Natural killer cell (primary cell): ENCODE data around the gene HEATR9. TPM values are rescaled to one million over a fixed set of nuclear protein-coding genes. Genes with fewer than 3 reads are reported as not detected.

Source experiments
- ATAC-seq, 3 donors: fragments of 150-1000 bp in 2 of 3; fragments of 200-7000 bp in 1 of 3; cut with Tn5 transposase; 1 replicate in 1 of 3; 2 replicates in 2 of 3; pipeline ENCODE4 v1.10.0; 2021; ENCODE audit warnings: mild to moderate bottlenecking in 2 of 3, moderate library complexity in 2 of 3
- DNase-seq, 2 donors: peaks; one replicate each; pipeline versions ENCODE4 v3.0.0 to v3.0.0-alpha.2; 2013 to 2021; ENCODE audit warnings: mixed read lengths in 1 of 2
- H3K27ac ChIP-seq: one replicate; pipeline ENCODE4 v1.5.1; 2013; ENCODE audit warnings: mild to moderate bottlenecking, low read length
- H3K27me3 ChIP-seq: one replicate; pipeline ENCODE4 v1.6.1; 2013; ENCODE audit warnings: low read length; ENCODE audit not compliant: control insufficient read depth, insufficient read depth
- H3K36me3 ChIP-seq: one replicate; pipeline ENCODE4 v1.6.1; 2013; ENCODE audit warnings: low read length; ENCODE audit not compliant: control insufficient read depth, insufficient read depth
- H3K4me1 ChIP-seq: one replicate; pipeline ENCODE4 v1.6.1; 2013; ENCODE audit warnings: low read length; ENCODE audit not compliant: control insufficient read depth, insufficient read depth
- H3K4me3 ChIP-seq: one replicate; pipeline ENCODE4 v1.5.1; 2013; ENCODE audit warnings: low read length
- H3K9me3 ChIP-seq: one replicate; pipeline ENCODE4 v1.6.1; 2013; ENCODE audit warnings: low read length; ENCODE audit not compliant: control insufficient read depth, insufficient read depth
- H3K27ac Mint-ChIP-seq, 2 donors: one replicate each; pipeline ENCODE4 v1.8.0; 2022; ENCODE audit warnings: mild to moderate bottlenecking in 2 of 2, mixed read lengths in 2 of 2, moderate library complexity in 1 of 2
- H3K27me3 Mint-ChIP-seq, 2 donors: one replicate each; pipeline ENCODE4 v1.8.0; 2022; ENCODE audit warnings: low read depth in 2 of 2, mixed read lengths in 2 of 2
- H3K36me3 Mint-ChIP-seq: one replicate; pipeline ENCODE4 v1.8.0; 2022; ENCODE audit warnings: mixed read lengths
- H3K4me1 Mint-ChIP-seq, 2 donors: one replicate each; pipeline ENCODE4 v1.8.0; 2022; ENCODE audit warnings: mixed read lengths in 2 of 2
- H3K4me3 Mint-ChIP-seq: one replicate; pipeline ENCODE4 v1.8.0; 2022; ENCODE audit warnings: mild to moderate bottlenecking, moderate library complexity, mixed read lengths
- H3K9me3 Mint-ChIP-seq, 2 donors: one replicate each; pipeline ENCODE4 v1.8.0; 2022; ENCODE audit warnings: mixed read lengths in 2 of 2
- WGBS: methylation state at CpG from one replicate; pipeline ENCODE4 v1.1.7; 2013; ENCODE audit warnings: missing lambda C conversion rate; ENCODE audit not compliant: insufficient coverage; 5-methylcytosine and 5-hydroxymethylcytosine counted together
- intact Hi-C: fragments of 100-400 bp; cut with micrococcal nuclease; formaldehyde crosslinking; loops from one replicate; pipeline ENCODE4 v1.14.2; 2022
- total RNA-seq, 4 donors: library from RNA; stranded (reverse); fragments of 120-200 nt in 1 of 4; gene quantifications; one replicate each; pipeline versions ENCODE4 v1.2.3 to v1.2.4, GENCODE V29; 2013 to 2022
- TF ChIP-seq, protein P1 (sequence below): fragments of 200-600 bp; IDR thresholded peaks from one replicate; pipeline ENCODE4 v1.8.0; 2022; ENCODE audit warnings: antibody characterized with exemption

Gene HEATR9
- total RNA-seq, 3 donors from 2014 or later (not counting 1 experiment from before 2014, with no cell fraction given): 10.0 to 24.1 (median 15.1) TPM

DNA sequence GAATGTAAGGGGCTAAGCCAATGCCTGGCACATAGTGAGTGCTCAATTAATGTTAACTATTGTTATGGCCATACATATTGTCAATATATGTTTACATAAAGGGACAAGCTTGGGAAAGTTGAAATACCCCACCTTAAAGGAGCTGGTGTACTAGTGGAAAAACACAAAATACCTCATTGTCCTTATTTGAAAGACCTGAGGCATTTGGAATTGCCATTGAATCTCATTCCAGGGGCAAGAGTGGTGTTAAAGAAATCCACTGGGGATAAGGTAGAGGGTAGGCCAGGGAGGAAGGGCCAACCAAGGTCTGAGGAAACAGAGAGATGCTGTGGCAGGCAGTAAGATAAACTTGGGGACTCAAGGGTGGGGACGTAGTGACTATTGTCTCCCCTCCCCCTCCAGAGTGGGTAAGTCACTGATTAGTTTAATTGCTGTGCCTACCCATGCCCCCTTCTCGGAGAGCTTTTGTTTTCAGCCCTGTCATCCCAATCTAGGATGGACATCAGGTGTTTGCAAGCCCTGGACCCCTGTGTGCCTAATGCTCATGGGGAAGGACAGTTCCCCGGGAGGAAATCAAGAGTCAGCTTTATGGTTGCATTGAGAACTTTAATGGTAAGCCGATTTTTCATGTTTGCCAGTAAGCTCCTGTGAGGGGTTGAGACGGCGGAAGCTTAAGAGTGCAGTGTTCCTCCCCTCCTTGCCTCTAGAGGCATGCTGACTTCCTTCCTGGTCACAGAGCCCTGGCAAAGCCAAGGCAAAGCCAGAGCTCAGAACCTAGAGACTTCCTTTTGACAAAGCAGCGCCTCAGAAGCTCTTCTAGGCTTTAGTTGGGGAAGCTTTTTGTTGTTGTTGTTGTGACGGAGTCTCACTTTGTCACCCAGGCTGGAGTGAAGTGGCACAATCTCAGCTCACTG lies 2.5 kb upstream of the HEATR9 start:
- H3K36me3 Mint-ChIP-seq: peaks cover 2% of the 10 kb centered on the region
- no peaks in the 10 kb centered on the region for H3K27me3 ChIP-seq
- intact Hi-C loops: loop anchor here (10.0 kb wide), 1 partner anchor 1074 kb away; the partner anchor contains the start of gene AATF

DNA sequence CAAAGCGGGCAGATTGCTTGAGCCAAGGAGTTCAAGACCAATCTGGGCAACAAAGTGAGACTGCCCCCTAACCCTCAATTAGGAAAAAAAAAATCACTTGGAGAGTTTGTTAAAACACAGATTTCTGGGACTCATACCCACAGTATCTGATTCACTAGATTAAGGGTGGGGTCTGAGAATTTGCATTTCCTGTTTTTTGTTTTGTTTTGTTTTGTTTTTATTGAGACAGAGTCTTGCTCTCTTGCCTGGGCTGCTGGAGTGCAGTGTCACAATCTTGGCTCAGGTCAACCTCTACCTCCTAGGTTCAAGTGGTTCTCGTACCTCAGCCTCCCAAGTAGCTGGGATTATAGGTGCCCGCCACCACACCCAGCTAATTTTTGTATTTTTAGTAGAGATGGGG lies 1.1 kb downstream of the HEATR9 start:
- intact Hi-C loops: no loop called here
- Histone ChIP-seq H3K4me3 (no peak overlapping the region), H3K27ac (no peak overlapping the region), H3K36me3 (peaks cover 22% of the 10 kb centered on the region), H3K9me3 (no peaks in the 10 kb centered on the region), H3K27me3 (no peaks in the 10 kb centered on the region), H3K4me1 (peaks cover 27% of the 10 kb centered on the region)
- Mint-ChIP-seq H3K27ac (peak overlapping the region; percentile 27 to 99), H3K4me1 (peaks cover 62 to 66% of the 10 kb centered on the region in 2 donors), H3K36me3 (peaks cover 8% of the 10 kb centered on the region), H3K9me3 (no peaks in the 10 kb centered on the region), H3K27me3 (no peaks in the 10 kb centered on the region), H3K4me3 (no peak overlapping the region)
- no peak for ATAC-seq
- WGBS: 93% methylated on average over 1 of the region's 3 CpGs
- no peak for DNase-seq
- TF ChIP-seq, protein P1, sequence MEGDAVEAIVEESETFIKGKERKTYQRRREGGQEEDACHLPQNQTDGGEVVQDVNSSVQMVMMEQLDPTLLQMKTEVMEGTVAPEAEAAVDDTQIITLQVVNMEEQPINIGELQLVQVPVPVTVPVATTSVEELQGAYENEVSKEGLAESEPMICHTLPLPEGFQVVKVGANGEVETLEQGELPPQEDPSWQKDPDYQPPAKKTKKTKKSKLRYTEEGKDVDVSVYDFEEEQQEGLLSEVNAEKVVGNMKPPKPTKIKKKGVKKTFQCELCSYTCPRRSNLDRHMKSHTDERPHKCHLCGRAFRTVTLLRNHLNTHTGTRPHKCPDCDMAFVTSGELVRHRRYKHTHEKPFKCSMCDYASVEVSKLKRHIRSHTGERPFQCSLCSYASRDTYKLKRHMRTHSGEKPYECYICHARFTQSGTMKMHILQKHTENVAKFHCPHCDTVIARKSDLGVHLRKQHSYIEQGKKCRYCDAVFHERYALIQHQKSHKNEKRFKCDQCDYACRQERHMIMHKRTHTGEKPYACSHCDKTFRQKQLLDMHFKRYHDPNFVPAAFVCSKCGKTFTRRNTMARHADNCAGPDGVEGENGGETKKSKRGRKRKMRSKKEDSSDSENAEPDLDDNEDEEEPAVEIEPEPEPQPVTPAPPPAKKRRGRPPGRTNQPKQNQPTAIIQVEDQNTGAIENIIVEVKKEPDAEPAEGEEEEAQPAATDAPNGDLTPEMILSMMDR: no peak

More for the DNA sequence above, 2.5 kb upstream of the HEATR9 start:
- 42% methylated on average over 8 of the region's 8 CpGs for WGBS
- Mint-ChIP-seq H3K4me1 (peaks cover 63 to 70% of the 10 kb centered on the region in 2 donors), H3K4me3 (peak overlapping the region; percentile 50), H3K9me3 (no peaks in the 10 kb centered on the region), H3K27me3 (no peaks in the 10 kb centered on the region), H3K27ac (peak overlapping the region; percentile 77 to 99)
- Histone ChIP-seq H3K4me3 (no peak overlapping the region), H3K36me3 (peaks cover 37% of the 10 kb centered on the region), H3K9me3 (no peaks in the 10 kb centered on the region), H3K27ac (peak overlapping the region; percentile 10), H3K4me1 (peaks cover 47% of the 10 kb centered on the region)
- DNase-seq: peak in 1 of 2 donors; percentile 65
- peak in 2 of 3 donors; percentile 50 to 51 for ATAC-seq
- TF ChIP-seq, protein P1: no peak

DNA sequence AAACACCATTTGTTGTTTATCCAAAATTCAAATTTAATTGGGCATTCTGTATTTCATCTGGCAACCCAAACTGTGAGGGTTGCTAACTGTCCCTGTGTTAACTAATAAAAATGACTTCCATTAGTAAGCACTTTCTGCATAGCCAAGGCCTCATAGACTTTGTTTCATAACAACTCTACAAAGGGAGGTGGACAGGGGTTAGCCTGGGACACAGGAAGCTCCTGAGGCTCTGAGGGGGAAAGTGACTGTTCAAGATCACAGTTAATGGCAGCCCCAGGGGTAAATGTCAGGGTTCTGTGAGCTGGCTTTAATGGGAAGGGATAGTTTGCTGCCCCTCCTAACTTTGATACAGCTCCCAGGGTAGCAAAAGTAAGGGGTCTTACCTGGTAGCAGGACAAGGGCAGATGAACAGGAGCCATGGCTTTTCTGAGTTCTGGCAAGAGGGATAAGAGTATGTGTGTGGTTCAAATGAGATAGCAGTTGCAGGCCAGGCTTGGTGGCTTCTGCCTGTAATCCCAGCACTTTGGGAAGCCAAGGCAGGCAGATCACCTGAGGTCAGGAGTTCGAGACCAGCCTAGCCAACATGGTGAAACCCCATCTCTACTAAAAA lies 2.2 kb downstream of the HEATR9 start:
- WGBS: 100% methylated on average over 1 of the region's 1 CpG
- H3K27me3 ChIP-seq: no peaks in the 10 kb centered on the region
- Mint-ChIP-seq H3K36me3 (peaks cover 11% of the 10 kb centered on the region), H3K27ac (peak overlapping the region; percentile 56 to 57), H3K4me3 (no peak overlapping the region), H3K27me3 (no peaks in the 10 kb centered on the region), H3K4me1 (peaks cover 57 to 58% of the 10 kb centered on the region in 2 donors), H3K9me3 (no peaks in the 10 kb centered on the region)
- no peaks in the 10 kb centered on the region for H3K9me3 ChIP-seq
- peaks cover 16% of the 10 kb centered on the region for H3K36me3 ChIP-seq
- peaks cover 17% of the 10 kb centered on the region for H3K4me1 ChIP-seq
- H3K27ac ChIP-seq: no peak overlapping the region
- intact Hi-C loops: no loop called here
- TF ChIP-seq, protein P1: no peak
- no peak for ATAC-seq
- no peak overlapping the region for H3K4me3 ChIP-seq
- no peak for DNase-seq
